CD4-positive, alpha-beta T cell (primary cell): ENCODE measurements around the gene EVC2. TPM values are rescaled to one million over a fixed set of nuclear protein-coding genes. Genes with fewer than 3 reads are reported as not detected.
A peak's percentile ranks its signal among the peaks of the same experiment; 100 is the strongest.

Source experiments
- ATAC-seq: fragments of 200-7000 bp; cut with Tn5 transposase; one replicate; pipeline ENCODE4 v1.10.0; 2022; ENCODE audit warnings: mild to moderate bottlenecking; ENCODE audit not compliant: poor library complexity
- CTCF ChIA-PET: fragments of 350-600 bp; sonication (Branson Sonifier 250); formaldehyde crosslinking; loops from one replicate; lab custom pipeline; 2021; ENCODE audit warnings: antibody characterized with exemption, inconsistent platforms; lab: Charles Lee
- POLR2A ChIA-PET: fragments of 350-600 bp; sonication (Branson Sonifier 250); formaldehyde crosslinking; loops from one replicate; lab custom pipeline; 2021; ENCODE audit warnings: antibody characterized with exemption, inconsistent platforms; lab: Charles Lee
- DNase-seq, 14 experiments: peaks; one replicate each; pipeline ENCODE4 v3.0.0-alpha.2; 2013 to 2020; ENCODE audit warnings: mixed read lengths in 2 of 14
- H3K27ac ChIP-seq, 2 donors: one replicate each; pipeline versions ENCODE4 v1.5.1 to v1.7.0; 2013; ENCODE audit warnings: low read length in 2 of 2, low read depth in 1 of 2, mild to moderate bottlenecking in 1 of 2
- H3K27me3 ChIP-seq, 2 experiments: 1 replicate in 1 of 2; 2 replicates in 1 of 2; pipeline versions ENCODE4 v1.6.1 to v1.7.0; 2013; ENCODE audit warnings: low read length in 2 of 2, control low read depth in 1 of 2, mild to moderate bottlenecking in 1 of 2, moderate library complexity in 1 of 2; ENCODE audit not compliant: insufficient read depth in 2 of 2, control insufficient read depth in 1 of 2
- H3K36me3 ChIP-seq: one replicate; pipeline ENCODE4 v1.6.1; 2013; ENCODE audit warnings: low read length, control low read depth; ENCODE audit not compliant: insufficient read depth
- H3K4me1 ChIP-seq: one replicate; pipeline ENCODE4 v1.6.1; 2013; ENCODE audit warnings: low read length, control low read depth; ENCODE audit not compliant: insufficient read depth
- H3K4me3 ChIP-seq: one replicate; pipeline ENCODE4 v1.5.1; 2013; ENCODE audit warnings: mild to moderate bottlenecking, low read length, moderate library complexity
- H3K9me3 ChIP-seq, 2 experiments: 1 replicate in 1 of 2; 2 replicates in 1 of 2; pipeline versions ENCODE4 v1.6.1 to v1.7.0; 2013; ENCODE audit warnings: low read length in 2 of 2, mild to moderate bottlenecking in 2 of 2, control low read depth in 1 of 2, moderate library complexity in 1 of 2; ENCODE audit not compliant: control insufficient read depth in 1 of 2, insufficient read depth in 1 of 2
- H3K27ac Mint-ChIP-seq: one replicate; pipeline ENCODE4 v1.8.0; 2020; ENCODE audit warnings: mixed read lengths
- H3K27me3 Mint-ChIP-seq: one replicate; pipeline ENCODE4 v1.8.0; 2021; ENCODE audit warnings: mixed read lengths
- H3K36me3 Mint-ChIP-seq: one replicate; pipeline ENCODE4 v1.8.0; 2021; ENCODE audit warnings: low read depth, mixed read lengths
- H3K4me1 Mint-ChIP-seq: one replicate; pipeline ENCODE4 v1.8.0; 2021; ENCODE audit warnings: low read depth, mixed read lengths
- H3K4me3 Mint-ChIP-seq: one replicate; pipeline ENCODE4 v1.8.0; 2020; ENCODE audit warnings: mild to moderate bottlenecking, mixed read lengths
- H3K9me3 Mint-ChIP-seq: one replicate; pipeline ENCODE4 v1.8.0; 2020; ENCODE audit warnings: mixed read lengths
- CTCF ChIP-seq: fragments of 200-600 bp; IDR thresholded peaks from one replicate; pipeline ENCODE4 v1.8.0; 2022; ENCODE audit warnings: antibody characterized with exemption, mild to moderate bottlenecking
- intact Hi-C, 2 experiments: fragments of 100-400 bp; cut with DNase I in 1 of 2; cut with micrococcal nuclease in 1 of 2; formaldehyde crosslinking; loops; one replicate each; pipeline versions ENCODE4 v1.15.1 to v1.9.0; 2023 to 2025; cut with DNase I, micrococcal nuclease
- total RNA-seq, 174 experiments: library from RNA in 2 of 174; stranded (reverse) in 2 of 174; gene quantifications; one replicate each; pipeline ENCODE4 v1.2.3 and lab custom pipeline; 2021 to 2026

Gene EVC2
- total RNA-seq, 2 experiments from 2014 or later: 1.1 to 1.3 TPM

- H3K4me3 ChIP-seq: no peak overlapping the region
- H3K4me1 Mint-ChIP-seq: peaks cover 8% of the 10 kb centered on the region
- no peak overlapping the region for H3K4me3 Mint-ChIP-seq
- H3K9me3 Mint-ChIP-seq: peaks cover 3% of the 10 kb centered on the region
- no peak for ATAC-seq
- ChIA-PET CTCF (no interaction called here), POLR2A (no interaction called here)
- peaks cover 7 to 32% of the 10 kb centered on the region in 2 experiments for H3K9me3 ChIP-seq
- TF ChIP-seq CTCF: no peak
- H3K27me3 ChIP-seq: peaks cover 23 to 42% of the 10 kb centered on the region in 2 experiments
- H3K27ac ChIP-seq: no peak overlapping the region
- intact Hi-C loops: no loop called here
- peaks cover 41% of the 10 kb centered on the region for H3K27me3 Mint-ChIP-seq
- no peaks in the 10 kb centered on the region for H3K36me3 ChIP-seq
- peaks cover 8% of the 10 kb centered on the region for H3K4me1 ChIP-seq
- no peak overlapping the region for H3K27ac Mint-ChIP-seq
- no peaks in the 10 kb centered on the region for H3K36me3 Mint-ChIP-seq
- DNase-seq: peak in 1 of 14 experiments; percentile 15
Observed at GRCh38 chr4:5712517-5712916, 4.2 kb upstream of the EVC2 start.

DNA sequence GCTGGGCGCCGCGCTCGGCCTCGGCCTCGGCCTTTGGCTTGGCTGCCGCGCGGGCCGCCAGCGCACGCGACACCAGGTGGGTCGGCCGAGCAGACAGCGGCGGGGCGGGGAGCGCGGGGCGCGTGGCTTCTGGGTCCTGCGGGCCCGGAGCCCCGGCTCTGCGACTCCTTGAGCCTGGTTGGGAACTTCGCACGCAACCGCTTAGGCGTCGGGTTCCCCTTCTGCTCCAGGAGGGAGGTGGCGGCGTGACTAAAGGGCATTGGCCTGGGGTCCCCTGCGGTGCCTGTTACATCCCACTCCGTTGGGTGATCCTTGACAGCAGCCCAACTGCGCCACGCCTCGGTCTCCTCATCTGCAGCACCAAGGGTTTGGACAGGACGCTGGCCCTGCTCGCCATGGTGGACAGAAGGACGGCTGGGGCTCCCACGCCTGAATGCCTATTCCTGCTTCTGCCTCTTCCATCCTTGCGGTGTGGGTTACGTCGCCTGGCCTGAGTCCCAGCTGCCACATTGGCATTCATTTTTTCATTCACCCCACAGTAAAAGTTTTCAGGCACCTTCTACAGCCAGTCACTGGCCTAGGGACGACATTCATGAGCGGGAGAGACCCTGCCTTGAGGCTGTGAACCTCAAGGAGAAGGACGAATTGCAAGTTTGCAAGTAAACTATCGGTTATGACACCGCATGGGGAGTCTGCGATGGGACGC is 3.3 kb upstream of the EVC2 start:
- H3K36me3 Mint-ChIP-seq: no peaks in the 10 kb centered on the region
- H3K4me3 Mint-ChIP-seq: peak overlapping the region; percentile 48
- Histone ChIP-seq H3K9me3 (peaks cover 7 to 39% of the 10 kb centered on the region in 2 experiments), H3K4me1 (peaks cover 8% of the 10 kb centered on the region), H3K36me3 (no peaks in the 10 kb centered on the region), H3K27ac (no peak overlapping the region), H3K4me3 (peak overlapping the region; percentile 38), H3K27me3 (peaks cover 30 to 51% of the 10 kb centered on the region in 2 experiments)
- H3K27ac Mint-ChIP-seq: no peak overlapping the region
- peaks cover 16% of the 10 kb centered on the region for H3K4me1 Mint-ChIP-seq
- ChIA-PET CTCF (no interaction called here), POLR2A (no interaction called here)
- TF ChIP-seq CTCF: no peak
- H3K27me3 Mint-ChIP-seq: peaks cover 50% of the 10 kb centered on the region
- ATAC-seq (no peak), DNase-seq (no peak)
- peaks cover 3% of the 10 kb centered on the region for H3K9me3 Mint-ChIP-seq
- intact Hi-C loops: no loop called here

GRCh38 chr4:5710961-5711478 is 2.7 kb upstream of the EVC2 start, which contains the start of gene EVC:
TSS of gene EVC (plus strand) at chr4:5711201. CDS start at chr4:5711381, 180 bp downstream.
- no peaks in the 10 kb centered on the region for H3K36me3 Mint-ChIP-seq

More at GRCh38 chr4:5710961-5711478, 2.7 kb upstream of the EVC2 start, which contains the start of gene EVC:
- Histone ChIP-seq H3K27me3 (peaks cover 30 to 52% of the 10 kb centered on the region in 2 experiments), H3K36me3 (no peaks in the 10 kb centered on the region), H3K27ac (no peak within 1 kb of the TSS), H3K4me1 (peaks cover 8% of the 10 kb centered on the region), H3K4me3 (peak within 1 kb of the TSS; percentile 51), H3K9me3 (peaks cover 7 to 41% of the 10 kb centered on the region in 2 experiments)
- Mint-ChIP-seq H3K27ac (no peak within 1 kb of the TSS), H3K9me3 (peaks cover 3% of the 10 kb centered on the region), H3K4me1 (peaks cover 16% of the 10 kb centered on the region), H3K4me3 (peak within 1 kb of the TSS; percentile 74), H3K27me3 (peaks cover 55% of the 10 kb centered on the region)
- intact Hi-C loops: no loop called here
- DNase-seq: peak in 4 of 14 experiments; percentile 7 to 37 (median 24)
- POLR2A ChIA-PET: no interaction called here
- ATAC-seq: peak; percentile 51
- no peak for TF ChIP-seq CTCF
- CTCF ChIA-PET: no interaction called here
